Gastroesophageal sphincter (tissue), 4 donors: ENCODE results near the gene CXXC5. TPM values are rescaled to one million over a fixed set of nuclear protein-coding genes. Genes with fewer than 3 reads are reported as not detected.

ENCODE experiments used
- ATAC-seq: fragments of 150-250 bp; one replicate; pipeline ENCODE4 v1.9.1; 2016; ENCODE audit warnings: mild to moderate bottlenecking, moderate library complexity
- H3K27ac ChIP-seq, 4 donors: fragments of 200-600 bp; sonication (generic) in 3 of 4; 1 replicate in 3 of 4; 2 replicates in 1 of 4; pipeline ENCODE4 v1.5.1; 2016 to 2019
- H3K27me3 ChIP-seq: fragments of 200-600 bp; sonication (generic); one replicate; pipeline ENCODE4 v1.5.1; 2019
- H3K36me3 ChIP-seq, 2 donors: fragments of 200-600 bp; sonication (generic); one replicate each; pipeline ENCODE4 v1.5.1; 2019; ENCODE audit warnings: control low read depth in 1 of 2
- H3K4me1 ChIP-seq, 3 donors: fragments of 200-600 bp; sonication (generic); 1 replicate in 2 of 3; 2 replicates in 1 of 3; pipeline ENCODE4 v1.5.1; 2016 to 2019; ENCODE audit warnings: control low read depth in 2 of 3
- H3K4me3 ChIP-seq, 2 donors: fragments of 200-600 bp; sonication (generic); one replicate each; pipeline ENCODE4 v1.5.1; 2019; ENCODE audit warnings: mild to moderate bottlenecking in 1 of 2, moderate library complexity in 1 of 2
- H3K9me3 ChIP-seq, 3 donors: fragments of 200-600 bp; sonication (generic); one replicate each; pipeline ENCODE4 v1.5.1; 2017 to 2019; ENCODE audit warnings: control low read depth in 2 of 3
- CTCF ChIP-seq, 4 experiments: fragments of 200-600 bp in 2 of 4; fragments of 450-650 bp in 2 of 4; sonication (generic) in 1 of 4; IDR thresholded peaks; one replicate each; pipeline ENCODE4 v1.5.1; 2017 to 2019; ENCODE audit warnings: antibody characterized with exemption in 4 of 4, mild to moderate bottlenecking in 2 of 4, moderate library complexity in 2 of 4
- EP300 ChIP-seq: sonication (generic); formaldehyde crosslinking; IDR thresholded peaks from one replicate; pipeline ENCODE4 v1.6.1; 2017; ENCODE audit warnings: antibody characterized with exemption, mild to moderate bottlenecking
- POLR2A ChIP-seq, 2 donors: fragments of 450-650 bp; IDR thresholded peaks; one replicate each; pipeline ENCODE4 v1.6.1; 2017; ENCODE audit warnings: antibody characterized with exemption in 2 of 2, mild to moderate bottlenecking in 2 of 2, moderate library complexity in 1 of 2
- POLR2AphosphoS5 ChIP-seq: sonication (generic); formaldehyde crosslinking; IDR thresholded peaks from one replicate; pipeline ENCODE4 v1.6.1; 2017; ENCODE audit warnings: antibody characterized with exemption
- WGBS, 2 donors: methylation state at CpG; one replicate each; pipeline ENCODE4 v1.1.5; 2018; ENCODE audit warnings: low coverage in 1 of 2; 5-methylcytosine and 5-hydroxymethylcytosine counted together
- total RNA-seq, 4 donors: library from RNA; depleted of rRNA; stranded (reverse); fragments of >200 nt; gene quantifications; one replicate each; pipeline ENCODE4 v1.1.0, GENCODE V29; 2016

The CXXC5 gene
- total RNA-seq, 4 donors from 2014 or later = 30.0 to 50.7 (median 35.1) TPM

- Histone ChIP-seq H3K36me3 (no peaks in the 10 kb centered on the region), H3K9me3 (no peaks in the 10 kb centered on the region), H3K4me3 (no peak overlapping the region), H3K27me3 (no peaks in the 10 kb centered on the region), H3K4me1 (peaks cover 0 to 22% (median 12%) of the 10 kb centered on the region in 3 donors), H3K27ac (no peak overlapping the region)
- ATAC-seq = no peak
- no peak for TF ChIP-seq CTCF (IDR thresholded peaks at IDR 0.05)
- TF ChIP-seq POLR2AphosphoS5 = no peak
- TF ChIP-seq EP300 = no peak
- 40 to 89% methylated on average over 1 to 3 of the region's 3 CpGs for WGBS, 2 donors
These were observed 57.0 kb downstream of the CXXC5 start for GRCh38 chr5:139705191-139705590.

GRCh38 chr5:139705655-139706587, 57.8 kb downstream of the CXXC5 start:
- H3K27ac ChIP-seq = no peak overlapping the region
- H3K27me3 ChIP-seq = no peaks in the 10 kb centered on the region
- no peaks in the 10 kb centered on the region for H3K36me3 ChIP-seq
- H3K9me3 ChIP-seq = no peaks in the 10 kb centered on the region
- no peak for ATAC-seq
- H3K4me3 ChIP-seq = no peak overlapping the region
- H3K4me1 ChIP-seq = peaks cover 0 to 30% (median 17%) of the 10 kb centered on the region in 3 donors
- WGBS, 2 donors = no CpG with 5 or more reads among the region's 10 CpGs
- TF ChIP-seq POLR2AphosphoS5 (no peak), EP300 (no peak), POLR2A (IDR thresholded peaks at IDR 0.05) (no peak), CTCF (IDR thresholded peaks at IDR 0.05) (no peak)

GRCh38 chr5:139707445-139708003, 59.4 kb downstream of the CXXC5 start:
- Histone ChIP-seq H3K4me1 (peaks cover 0 to 43% (median 21%) of the 10 kb centered on the region in 3 donors), H3K27me3 (no peaks in the 10 kb centered on the region), H3K4me3 (no peak overlapping the region), H3K36me3 (no peaks in the 10 kb centered on the region), H3K27ac (no peak overlapping the region), H3K9me3 (no peaks in the 10 kb centered on the region)
- WGBS, 2 donors = 60 to 97% methylated on average over 1 to 3 of the region's 5 CpGs
- TF ChIP-seq POLR2AphosphoS5 = no peak
- no peak for TF ChIP-seq CTCF (IDR thresholded peaks at IDR 0.05)
- TF ChIP-seq POLR2A (IDR thresholded peaks at IDR 0.05) = no peak
- TF ChIP-seq EP300 = no peak
- no peak for ATAC-seq

GRCh38 chr5:139708434-139708861, 60.3 kb downstream of the CXXC5 start:
- H3K9me3 ChIP-seq = no peaks in the 10 kb centered on the region
- TF ChIP-seq POLR2A (IDR thresholded peaks at IDR 0.05) (no peak), CTCF (IDR thresholded peaks at IDR 0.05) (no peak), POLR2AphosphoS5 (no peak), EP300 (no peak)
- H3K4me3 ChIP-seq = no peak overlapping the region
- no peaks in the 10 kb centered on the region for H3K27me3 ChIP-seq
- ATAC-seq = no peak
- 20% methylated on average over 1 of the region's 4 CpGs; no CpG with 5 or more reads in 1 of the 2 donors for WGBS, 2 donors
- no peaks in the 10 kb centered on the region for H3K36me3 ChIP-seq
- H3K27ac ChIP-seq = peak overlapping the region in 3 of 4 donors; percentile 69 to 76 (median 75)
- peaks cover 0 to 43% (median 21%) of the 10 kb centered on the region in 3 donors for H3K4me1 ChIP-seq
